Activated CD8-positive, alpha-beta memory T cell treated with anti-CD3 and anti-CD28 coated beads for 24 hours (primary cell): ENCODE results near the gene IL1A.

ENCODE experiments used
- DNase-seq: peaks from one replicate; pipeline ENCODE4 v3.0.0-alpha.2; 2020

The IL1A gene

DNA sequence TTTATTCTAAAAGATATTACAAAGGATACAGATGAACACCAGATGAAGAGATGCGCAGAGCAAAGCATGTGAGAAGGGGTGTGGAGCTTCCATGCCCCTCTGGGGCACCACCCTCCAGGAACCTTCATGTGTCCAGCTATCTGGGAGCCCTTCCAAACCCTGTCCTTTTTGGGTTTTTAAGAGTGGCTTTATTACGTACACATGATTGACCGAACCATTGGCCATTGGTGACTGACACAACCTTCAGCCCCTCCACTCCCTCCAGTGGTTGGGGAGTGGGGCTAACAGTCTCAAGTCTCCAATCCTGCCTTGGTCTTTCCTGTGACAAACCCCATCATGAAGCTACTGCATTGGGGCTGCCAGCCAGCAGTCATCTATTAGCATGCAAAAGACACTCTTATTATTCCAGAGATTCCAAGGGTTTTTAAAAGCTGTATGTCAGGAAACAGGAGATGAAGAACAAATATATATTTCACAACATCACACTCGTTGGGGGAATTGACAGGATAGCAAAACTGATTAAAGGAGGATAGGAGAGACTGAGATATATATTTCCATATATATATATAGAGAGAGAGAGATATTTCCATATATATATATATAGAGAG is 32.9 kb upstream of the IL1A start:
- no peak for DNase-seq

DNA sequence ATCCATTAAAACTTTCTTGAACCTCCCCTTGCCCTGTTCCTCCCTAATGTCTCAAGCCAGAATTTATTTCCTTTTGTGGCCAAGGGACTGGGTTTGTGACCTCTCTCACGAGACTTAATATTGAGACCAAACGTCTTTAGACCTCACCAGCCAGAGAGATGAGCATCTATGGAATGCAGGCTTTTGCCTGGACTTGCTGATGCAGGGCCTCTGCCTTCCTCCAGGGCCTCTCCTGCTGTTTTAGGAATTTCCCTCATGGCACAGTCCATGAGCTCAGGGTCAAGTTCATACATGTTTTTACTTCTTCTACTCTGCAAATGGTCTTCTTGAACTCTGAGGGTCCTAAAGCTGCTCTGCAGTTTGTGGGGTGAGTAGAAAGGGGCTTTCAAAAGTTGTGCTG is 30.0 kb upstream of the IL1A start:
- DNase-seq, result no peak

DNA sequence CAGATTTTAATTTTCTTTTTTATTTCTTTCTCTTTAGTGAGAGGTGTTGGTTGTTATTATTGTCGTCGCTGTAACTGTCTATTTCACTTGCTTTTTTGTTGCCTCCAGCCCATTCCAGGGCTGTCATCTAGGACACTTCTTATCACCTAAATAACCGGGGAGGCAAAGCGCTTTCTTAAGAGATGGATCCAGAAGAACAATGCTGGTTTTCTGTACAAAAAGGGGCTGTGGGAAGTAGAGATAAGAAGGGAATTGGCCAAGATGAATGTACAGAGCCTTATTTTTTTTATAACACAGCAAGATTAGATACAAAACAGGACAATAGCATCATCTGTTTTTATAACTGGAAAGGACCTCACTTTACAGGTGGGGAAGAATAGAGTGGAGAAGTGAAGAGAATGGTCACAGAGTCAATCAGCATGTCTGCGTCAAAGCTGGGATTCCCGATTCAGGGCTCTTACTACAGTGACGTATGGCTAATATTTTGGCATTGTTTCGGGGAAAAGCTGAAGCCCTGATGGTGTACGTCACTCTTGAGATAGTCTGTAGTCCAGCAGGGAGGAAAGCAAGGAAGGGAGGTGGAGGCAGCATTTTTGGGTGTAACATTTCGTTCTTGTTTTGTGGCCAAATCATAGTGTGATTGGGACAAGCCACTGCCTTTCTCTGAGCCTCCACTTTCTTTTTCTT is 29.1 kb upstream of the IL1A start:
- no peak for DNase-seq

DNA sequence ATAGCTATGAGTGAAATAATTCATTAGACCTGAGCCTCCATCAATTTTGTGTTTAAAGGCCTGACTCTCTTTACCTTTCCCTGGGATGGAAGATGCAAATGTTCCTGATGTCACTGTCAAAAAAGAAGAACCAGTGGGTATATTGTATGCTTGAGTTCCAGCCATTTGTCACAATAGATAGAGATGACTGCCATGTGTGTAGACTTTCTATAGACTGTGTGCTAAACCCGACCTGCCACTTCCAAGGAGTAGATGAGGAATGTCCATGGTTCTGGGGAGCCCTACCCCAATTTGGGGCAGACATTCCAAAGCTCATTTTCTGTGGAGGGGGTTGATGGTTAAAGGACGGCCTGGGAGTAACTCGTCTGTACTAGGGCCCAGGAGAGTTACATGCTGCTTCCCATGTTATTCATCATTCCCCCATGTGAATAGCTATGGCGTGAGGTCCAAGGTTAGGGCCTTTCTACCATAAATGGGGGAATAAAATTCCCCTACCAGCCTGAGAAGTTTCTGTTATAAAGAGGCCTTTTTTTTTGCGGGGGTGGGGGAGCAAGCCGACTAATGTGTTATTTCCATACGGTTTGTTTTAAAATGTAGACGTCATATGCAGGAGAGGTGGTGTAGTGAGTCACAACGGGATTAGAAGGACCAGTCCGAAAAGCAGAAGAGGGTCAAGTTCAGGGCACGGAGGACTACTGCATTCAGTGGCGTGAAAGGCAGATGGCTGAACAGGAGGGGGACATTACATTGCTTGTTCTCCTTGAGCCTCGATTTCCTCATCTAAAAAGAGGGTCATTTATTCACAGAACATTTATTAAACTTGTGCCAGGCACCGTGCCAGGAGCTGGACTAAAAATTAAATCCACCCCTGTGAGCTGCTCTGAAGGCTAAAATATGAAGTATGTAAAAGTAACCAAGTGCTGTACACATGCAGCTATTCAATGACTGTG is 28.3 kb upstream of the IL1A start:
- no peak for DNase-seq

DNA sequence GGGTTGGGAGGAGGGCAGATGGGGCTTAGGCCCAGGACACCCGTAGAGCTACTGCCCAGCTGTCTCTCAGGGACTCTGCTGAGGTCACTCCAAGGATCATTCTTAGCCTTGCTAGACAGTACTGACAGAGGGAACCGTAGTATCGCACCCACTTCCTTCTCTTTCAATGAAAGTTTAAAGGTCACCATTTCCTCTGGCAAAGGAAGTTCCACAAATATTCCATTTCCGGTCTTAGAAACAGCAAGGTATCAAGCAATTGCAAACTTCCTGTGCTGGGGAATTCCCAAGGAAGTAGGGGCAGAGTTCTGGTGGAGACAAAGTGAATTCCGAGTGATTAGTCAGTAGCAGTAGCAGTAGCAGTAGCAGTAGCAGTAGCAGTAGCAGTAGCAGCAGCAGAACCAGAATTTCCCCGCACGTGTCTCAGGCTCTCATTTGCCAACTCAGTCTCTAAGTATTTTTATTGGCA is 27.6 kb upstream of the IL1A start:
- no peak for DNase-seq

DNA sequence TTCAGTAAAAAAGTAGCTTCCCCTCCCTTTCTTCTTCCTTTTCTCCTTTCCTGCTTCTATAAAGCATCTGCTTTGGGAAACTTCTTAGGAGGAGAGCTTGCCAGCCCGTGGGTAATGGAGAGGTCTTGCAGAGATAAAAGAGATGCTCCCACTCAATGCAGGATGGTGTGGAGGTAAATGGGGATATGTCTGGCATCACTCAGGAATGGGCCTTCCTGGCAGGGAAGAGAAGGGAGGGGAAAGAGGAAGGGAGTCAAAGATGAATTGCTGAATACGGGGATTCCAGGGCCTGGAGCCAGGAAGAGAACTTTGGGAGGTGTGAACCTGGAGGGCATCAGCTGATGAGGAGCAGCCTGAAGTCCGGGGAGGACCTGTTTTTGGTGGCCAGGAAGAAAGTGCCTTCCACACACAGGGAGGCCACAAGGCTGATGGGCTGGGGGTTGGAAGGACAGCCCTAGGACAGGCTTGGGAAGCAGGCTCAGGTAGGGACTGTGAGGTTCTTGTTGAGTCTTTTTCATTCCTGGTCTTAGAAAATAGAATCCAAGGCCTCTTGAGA is 27.1 kb upstream of the IL1A start:
- DNase-seq, result no peak

DNA sequence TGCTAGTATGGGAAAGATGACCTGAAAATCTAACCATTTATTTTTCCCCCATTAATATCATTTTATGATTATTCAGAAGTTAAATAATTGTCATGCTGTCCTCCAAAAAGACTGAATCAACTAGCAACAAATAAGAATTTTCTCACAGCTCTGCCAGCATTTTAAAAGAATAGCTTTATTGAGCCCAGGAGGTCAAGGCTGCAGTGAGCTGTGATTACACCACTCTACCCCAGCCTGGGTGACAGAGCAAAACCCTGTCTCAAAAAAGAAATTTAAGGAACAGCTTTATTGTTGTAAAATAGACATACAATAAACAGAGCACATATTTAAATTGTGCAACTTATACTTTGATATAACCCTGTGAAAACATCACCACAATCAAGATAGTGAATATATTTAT is 24.8 kb upstream of the IL1A start:
- no peak for DNase-seq

DNA sequence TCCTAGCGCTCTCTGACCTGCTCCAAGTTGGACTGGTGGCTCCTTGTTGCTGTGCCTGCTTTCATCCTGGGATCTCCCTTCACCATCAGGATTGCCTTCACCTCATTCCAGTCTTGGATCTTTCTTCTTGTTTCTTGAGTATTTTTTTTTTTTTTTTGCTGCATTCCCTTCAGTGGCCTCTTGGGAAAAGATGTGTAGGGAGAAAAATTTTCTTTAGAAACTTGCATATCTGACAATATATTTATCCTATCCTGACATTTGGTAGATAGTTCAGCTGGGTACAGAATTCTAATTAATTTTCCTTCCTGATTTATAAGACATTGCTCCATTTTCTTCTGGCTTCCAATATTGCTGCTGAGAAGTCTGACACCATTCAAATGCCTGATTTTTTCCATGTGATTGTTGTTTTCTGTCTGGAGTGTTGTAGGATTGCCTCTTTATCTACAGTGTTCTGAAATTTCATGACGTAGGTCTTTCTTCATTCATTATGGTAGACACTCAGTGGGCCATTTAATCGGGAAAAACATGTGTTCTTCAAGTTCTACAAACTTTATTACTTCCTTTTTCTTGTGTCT is 23.0 kb upstream of the IL1A start:
- no peak for DNase-seq

DNA sequence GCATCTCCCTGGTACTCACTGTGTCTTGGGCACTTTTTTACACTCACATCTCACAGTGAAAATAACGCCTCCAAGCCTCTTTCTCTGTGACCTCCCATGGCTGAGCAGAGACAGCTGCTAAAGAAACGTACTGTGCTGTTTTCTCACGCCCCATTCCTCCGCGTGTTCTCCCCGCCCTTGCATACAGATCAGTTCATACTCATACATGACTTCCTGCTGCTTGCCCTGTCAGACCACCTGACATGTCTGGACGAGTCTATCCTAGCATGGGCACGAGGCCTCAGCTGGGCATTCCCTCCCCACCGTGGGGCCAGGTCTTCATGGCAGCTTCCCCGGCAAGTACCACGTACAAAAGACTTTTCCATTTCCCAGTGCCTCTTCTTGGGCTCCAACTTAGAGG is 21.2 kb upstream of the IL1A start:
- no peak for DNase-seq

DNA sequence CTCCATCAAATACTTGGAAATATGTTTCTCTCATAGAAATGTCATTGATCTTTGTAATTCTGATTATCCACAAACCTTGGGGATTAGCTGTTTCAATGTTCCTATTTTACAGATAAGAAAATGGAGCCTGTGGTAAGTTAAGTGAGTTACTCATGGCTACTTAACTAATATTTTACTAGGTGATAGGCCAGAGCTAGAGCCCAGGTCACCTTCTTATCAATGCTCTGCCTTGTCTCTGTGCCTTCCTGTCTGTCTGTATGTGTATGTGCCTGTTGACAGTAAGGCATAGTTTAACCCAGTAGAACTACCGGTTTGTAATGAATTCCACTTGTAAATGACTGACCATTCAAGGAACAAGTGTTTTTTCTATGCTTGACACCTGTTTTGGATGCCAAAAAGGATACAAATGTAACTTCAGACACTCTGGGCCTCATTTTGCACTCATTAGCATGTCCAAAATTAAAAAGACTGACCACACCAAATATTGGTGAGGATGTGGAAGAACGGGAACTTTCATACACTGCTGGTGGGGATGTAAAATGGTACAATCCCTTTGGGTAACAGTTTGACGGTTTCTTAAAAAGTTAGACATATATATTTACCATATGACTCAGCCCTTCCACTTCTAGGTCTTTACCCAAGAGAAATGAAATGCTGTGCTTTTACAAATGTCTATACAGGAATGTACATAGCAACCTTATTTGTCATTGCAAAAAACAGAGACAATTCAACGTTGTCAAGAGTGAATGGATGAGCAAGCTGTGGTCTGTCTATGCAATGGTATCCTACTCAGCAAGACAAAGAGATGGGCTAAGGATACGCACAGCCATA is 19.6 kb upstream of the IL1A start:
- no peak for DNase-seq

DNA sequence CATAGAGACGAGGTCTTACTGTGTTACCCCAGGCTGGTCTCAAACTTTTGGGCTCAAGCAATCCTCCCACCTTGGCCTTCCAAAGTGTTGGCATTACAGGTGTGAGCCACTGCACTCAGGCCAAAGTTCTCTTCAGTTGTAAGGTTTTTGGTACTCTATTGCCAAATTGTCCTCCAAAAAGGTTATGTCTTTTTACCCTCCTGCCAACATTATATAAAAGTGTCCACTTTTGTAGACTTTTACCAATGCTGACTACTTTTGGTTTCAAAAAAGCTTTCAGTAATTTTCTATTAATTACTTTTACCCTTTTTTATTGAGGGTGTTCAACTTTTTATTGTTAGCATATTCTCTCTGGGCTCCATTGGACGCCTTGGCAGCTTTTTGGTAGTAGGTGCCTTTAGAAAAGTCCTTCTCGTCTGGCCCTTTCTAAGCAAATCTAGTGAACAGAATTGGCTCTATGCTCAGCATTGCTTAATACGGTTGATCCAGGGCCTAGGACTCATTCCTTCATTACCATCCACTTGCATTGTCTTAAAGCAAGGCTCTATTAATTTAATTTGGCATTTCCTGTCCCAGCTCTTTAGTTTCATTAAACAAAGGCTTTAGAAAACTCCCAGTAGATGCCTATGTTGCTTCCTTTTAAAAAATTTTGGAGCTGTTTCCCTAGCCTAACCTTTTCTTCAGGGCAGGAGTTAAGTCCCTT is 16.7 kb upstream of the IL1A start:
- DNase-seq, result no peak

DNA sequence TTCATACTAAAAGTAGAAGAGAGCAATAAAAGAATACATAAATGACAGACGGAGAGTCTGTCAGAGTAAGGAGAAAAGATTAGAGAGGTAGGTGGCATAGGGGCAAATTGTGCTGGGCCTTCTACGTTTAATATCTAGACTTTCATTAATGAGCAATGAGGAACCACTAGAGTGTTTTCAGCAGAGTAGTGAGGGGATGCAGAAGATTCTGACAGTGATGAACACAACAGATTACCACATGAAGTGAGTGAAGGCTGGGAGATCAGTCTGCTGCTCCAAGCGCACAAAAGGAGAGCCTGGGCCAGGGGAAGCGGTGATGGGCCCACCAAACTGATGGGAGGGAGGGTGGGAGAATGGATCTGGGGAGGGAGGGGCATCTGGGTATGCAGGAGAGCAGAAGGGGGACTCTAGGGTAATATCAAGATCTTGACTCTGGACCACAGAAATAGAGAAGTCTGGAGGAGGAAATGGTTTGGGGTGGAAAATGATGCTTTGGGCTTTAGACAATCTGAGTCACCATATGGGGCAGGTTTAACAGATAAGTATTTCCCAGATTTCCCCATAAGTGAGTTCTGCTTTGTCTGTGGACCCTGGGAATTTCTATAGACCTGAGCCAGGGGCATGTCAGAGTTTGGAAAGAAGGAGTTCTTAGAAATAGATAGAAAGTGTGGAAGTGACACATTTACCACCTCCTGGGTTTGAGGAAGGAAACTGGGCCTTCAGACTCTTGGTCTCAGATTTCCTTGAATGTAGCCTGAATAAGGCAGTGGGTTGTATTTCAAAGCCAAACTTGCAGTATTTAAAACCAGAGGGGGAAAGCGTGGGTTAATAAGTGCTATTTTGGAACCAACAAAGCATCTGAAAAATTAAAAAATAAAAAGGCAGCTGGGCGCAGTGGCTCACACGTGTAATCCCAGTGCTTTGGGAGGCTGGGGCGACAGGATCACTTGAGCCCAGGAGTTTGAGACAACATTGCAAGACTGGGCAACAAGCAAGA is 15.0 kb upstream of the IL1A start:
- DNase-seq, result no peak

DNA sequence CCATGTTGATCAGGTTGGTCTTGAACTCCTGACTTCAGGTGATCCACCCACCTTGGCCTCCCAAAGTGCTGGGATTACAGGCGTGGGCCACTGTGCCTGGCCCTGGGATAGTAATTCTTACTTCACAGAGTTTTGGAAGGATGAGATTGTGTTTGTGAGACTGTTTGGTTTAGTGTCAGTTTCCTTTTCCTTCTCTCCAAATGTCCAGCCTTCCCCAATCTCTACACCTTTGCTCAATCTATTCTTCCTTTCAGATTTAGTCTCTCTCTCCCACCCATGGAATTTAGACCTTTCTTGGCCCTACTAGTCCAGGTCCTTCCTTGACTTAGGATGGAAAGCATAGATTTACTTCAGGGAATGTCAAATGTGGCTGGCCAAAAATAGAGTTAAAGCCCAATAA is 12.2 kb upstream of the IL1A start:
- no peak for DNase-seq

DNA sequence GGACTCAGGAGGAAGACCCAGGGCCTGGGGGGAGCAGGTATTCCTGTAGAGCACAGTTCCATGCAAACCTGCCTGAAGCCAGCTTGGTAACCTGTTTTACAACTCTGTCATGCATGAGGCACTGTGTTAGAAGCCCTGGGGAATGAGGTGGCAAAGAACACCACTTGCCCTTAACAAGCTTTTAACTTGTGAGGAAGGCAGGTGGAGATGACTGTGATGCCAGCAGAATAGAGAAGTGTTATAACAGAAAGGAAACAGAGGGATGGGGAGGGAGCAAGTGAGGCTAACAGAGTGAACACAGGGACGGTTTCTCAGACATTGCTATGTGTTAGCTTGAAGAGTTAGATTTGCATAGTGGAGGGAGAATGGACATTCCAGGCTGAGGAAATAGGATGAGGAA is 11.5 kb upstream of the IL1A start:
- no peak for DNase-seq

DNA sequence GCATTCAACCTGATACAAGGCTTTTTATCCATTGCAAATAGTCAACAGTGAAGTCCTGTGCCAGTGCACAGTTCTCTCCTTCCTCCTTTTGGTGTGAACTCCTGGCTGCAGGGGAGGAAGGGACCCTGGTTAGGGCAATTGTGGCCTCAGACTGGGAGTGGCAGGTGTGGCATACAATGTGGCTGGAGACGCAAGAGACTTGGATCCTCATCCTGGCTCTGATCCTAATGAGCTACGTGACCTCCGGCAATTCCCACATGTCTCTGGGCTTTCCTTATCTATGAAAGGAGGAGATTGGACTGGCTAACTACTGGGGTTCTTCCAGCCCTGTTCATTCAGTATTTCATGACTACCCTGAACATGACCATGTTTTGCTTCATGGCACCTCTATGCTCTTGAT is 10.5 kb upstream of the IL1A start:
- DNase-seq, result no peak

DNA sequence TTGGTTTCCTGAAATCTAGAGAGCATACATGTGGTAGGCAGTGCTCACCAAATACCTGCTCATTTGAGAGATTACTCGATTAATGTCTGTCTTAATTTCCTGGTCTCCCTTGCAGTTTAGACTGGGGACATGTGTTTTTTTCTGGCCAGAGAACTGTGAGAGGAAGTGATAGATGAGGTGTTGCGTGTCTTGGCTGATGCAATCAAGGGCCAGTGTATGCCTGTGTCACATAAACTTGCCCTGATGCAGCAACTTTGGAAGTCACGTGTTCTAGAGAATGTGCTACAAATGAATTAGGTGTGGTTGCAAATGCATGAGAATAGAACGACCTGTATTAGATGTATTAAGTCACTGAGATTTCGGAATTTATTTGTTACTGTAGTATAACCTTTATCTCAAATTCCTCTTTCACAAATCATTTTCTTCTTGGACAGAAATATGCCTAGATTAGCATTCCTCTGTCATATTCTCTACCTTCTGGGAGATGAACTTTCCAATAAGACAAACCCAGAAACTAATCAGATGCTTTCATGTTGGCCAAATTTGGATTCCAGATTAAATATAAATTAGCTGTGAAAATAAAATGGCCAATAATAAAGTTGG is 9.9 kb upstream of the IL1A start:
- no peak for DNase-seq

DNA sequence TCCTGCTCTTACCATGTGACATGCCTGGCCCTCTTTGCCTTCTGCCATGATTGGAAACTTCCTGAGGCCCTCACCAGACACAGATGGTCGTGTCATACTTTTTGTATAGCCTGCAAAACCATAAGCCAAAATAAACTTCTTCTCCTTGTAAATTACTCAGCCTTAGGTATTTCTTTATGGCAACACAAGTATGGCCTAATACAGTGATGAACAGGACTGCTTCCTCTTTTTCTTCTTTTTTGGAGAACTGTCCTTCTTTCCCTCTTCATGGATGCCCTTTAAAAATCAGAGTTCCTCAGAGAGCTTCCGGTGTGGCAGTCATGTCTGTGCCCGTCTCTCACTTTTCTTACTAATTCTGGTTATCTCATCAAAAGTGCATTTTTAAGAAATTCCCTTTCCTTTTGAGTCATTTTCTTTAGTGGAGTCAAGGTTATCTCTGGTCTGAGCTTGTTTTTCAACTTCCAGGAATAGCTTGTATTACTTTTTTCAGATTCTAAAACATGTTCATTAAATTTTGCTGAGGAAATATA is 9.2 kb upstream of the IL1A start:
- DNase-seq, result no peak

DNA sequence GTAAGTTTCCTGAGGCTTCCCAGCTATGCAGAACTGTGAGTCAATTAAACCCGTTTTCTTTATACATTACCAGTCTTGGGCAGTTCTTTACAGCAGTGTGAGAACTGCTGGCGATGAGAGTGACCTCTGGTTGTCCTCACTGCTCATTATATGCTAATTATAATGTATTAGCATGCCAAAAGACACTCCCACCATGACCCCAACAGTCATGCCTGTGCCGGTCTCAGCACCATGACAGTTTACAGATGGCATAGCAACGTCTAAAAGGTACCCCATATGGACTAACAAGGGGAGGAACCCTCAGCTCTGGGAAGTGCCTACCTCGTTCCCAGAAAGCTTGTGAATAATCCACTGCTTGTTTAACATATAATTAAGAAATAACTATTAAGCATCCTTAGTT is 8.1 kb upstream of the IL1A start:
- DNase-seq, result no peak

DNA sequence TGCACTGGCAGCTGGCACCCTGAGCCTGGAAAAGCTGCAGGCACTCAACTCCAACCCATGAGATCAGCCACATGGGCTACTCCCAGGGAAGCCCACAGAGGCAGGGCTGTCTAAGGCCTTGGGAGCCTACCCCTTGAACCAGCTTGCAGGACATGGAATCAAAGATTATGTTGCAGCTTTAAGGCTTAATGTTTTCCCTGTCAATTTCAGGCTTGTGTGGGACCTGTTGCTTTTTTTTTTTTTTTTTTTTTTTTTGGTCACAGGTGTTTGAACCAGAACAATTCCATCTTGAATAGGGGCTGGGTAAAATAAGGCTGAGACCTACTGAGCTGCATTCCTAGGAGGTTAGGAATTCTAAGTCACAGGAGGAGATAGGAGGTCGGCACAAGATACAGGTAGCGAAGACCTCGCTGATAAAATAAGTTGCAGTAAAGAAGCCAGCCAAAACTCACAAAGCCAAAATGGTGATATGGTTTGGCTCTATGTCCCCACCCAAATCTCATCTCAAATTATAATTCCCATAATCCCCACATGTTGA is 7.5 kb upstream of the IL1A start:
- no peak for DNase-seq
